Measurements from ENCODE around the gene ALDH9A1.
"Not testable (repeated sequence)": the region's sequence is repeated elsewhere in the genome, so short reads cannot be mapped to it uniquely, and the experiment has no call there.

Gene ALDH9A1

GRCh38 chr1:165644064-165644735 lies 54.2 kb downstream of the ALDH9A1 start:
- no peak for DNase-seq

GRCh38 chr1:165641231-165641987 lies 57.0 kb downstream of the ALDH9A1 start:
- no peak for DNase-seq

- DNase-seq: no peak
These were observed 58.3 kb downstream of the ALDH9A1 start for GRCh38 chr1:165639821-165640623.

- not testable (repeated sequence) for DNase-seq
These were observed 60.2 kb downstream of the ALDH9A1 start for GRCh38 chr1:165638211-165638610.

GRCh38 chr1:165637427-165637826 lies 60.9 kb downstream of the ALDH9A1 start:
- no peak for DNase-seq

- no peak for DNase-seq
These were observed 62.5 kb downstream of the ALDH9A1 start for GRCh38 chr1:165635823-165636222.

- no peak for DNase-seq
These were observed 63.0 kb downstream of the ALDH9A1 start for GRCh38 chr1:165635329-165635728.

GRCh38 chr1:165634154-165634921 lies 64.0 kb downstream of the ALDH9A1 start:
- DNase-seq: no peak

- no peak for DNase-seq
These were observed 64.7 kb downstream of the ALDH9A1 start for GRCh38 chr1:165633614-165634013.

GRCh38 chr1:165632491-165632890 lies 65.9 kb downstream of the ALDH9A1 start:
- no peak for DNase-seq

- no peak for DNase-seq
These were observed 66.3 kb downstream of the ALDH9A1 start for GRCh38 chr1:165632152-165632469.

- no peak for DNase-seq
These were observed 66.8 kb downstream of the ALDH9A1 start for GRCh38 chr1:165631342-165632151.

GRCh38 chr1:165630629-165631341 lies 67.6 kb downstream of the ALDH9A1 start, which contains the start of gene MGST3:
Gene MGST3 (plus strand): TSS chr1:165631234. CDS start chr1:165649848, 18,614 bp downstream.
- DNase-seq: peak; percentile 98

GRCh38 chr1:165629848-165630628 lies 68.3 kb downstream of the ALDH9A1 start:
- DNase-seq: peak; percentile 9

GRCh38 chr1:165629151-165629550 lies 69.2 kb downstream of the ALDH9A1 start:
- no peak for DNase-seq

- DNase-seq: no peak
These were observed 70.1 kb downstream of the ALDH9A1 start for GRCh38 chr1:165628147-165628822.

GRCh38 chr1:165624441-165624840 lies 73.9 kb downstream of the ALDH9A1 start:
- no peak for DNase-seq

GRCh38 chr1:165623624-165624023 lies 74.7 kb downstream of the ALDH9A1 start:
- no peak for DNase-seq

GRCh38 chr1:165619647-165620151 lies 78.7 kb downstream of the ALDH9A1 start:
- no peak for DNase-seq
